Stimulated activated CD8-positive, alpha-beta memory T cell treated with anti-CD3 and anti-CD28 coated beads, Interleukin-7, amount 100 ng/mL, for 4 hours (primary cell): Measurements from ENCODE around the gene CHCHD5.
"Not testable (repeated sequence)": the region's sequence is repeated elsewhere in the genome, so short reads cannot be mapped to it uniquely, and the experiment has no call there.

Experiments used
- DNase-seq, 2 donors: peaks; one replicate each; pipeline ENCODE4 v3.0.0-alpha.2; 2020; ENCODE audit warnings: low read depth in 2 of 2

The CHCHD5 gene

GRCh38 chr2:112585873-112586464, 1.6 kb downstream of the CHCHD5 start:
- no peak for DNase-seq

DNA sequence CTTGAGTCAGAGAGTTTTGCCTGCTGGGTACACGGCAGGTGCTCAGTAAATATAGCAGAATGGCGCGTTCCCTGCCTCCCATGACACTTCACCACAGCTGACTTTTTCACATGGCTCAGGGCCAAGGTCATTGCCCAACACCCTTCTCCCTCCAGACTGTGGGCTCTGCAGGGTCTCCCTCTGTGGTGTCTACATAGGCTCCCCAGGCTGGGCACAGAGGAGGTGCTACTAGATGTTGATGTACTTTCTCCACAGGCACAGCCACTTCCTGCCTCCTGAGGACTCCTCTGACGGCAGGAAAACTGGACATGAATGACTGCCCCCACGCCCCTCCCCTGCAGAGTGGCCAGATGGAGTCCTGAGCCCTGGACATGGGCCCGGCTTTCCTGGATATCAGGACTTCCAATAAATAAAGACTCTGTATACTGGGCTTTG, 4.2 kb downstream of the CHCHD5 start:
- no peak for DNase-seq

- DNase-seq = no peak
Observed at GRCh38 chr2:112591413-112591812, 7.0 kb downstream of the CHCHD5 start.

GRCh38 chr2:112593736-112594135, 9.3 kb downstream of the CHCHD5 start:
- DNase-seq = no peak

DNA sequence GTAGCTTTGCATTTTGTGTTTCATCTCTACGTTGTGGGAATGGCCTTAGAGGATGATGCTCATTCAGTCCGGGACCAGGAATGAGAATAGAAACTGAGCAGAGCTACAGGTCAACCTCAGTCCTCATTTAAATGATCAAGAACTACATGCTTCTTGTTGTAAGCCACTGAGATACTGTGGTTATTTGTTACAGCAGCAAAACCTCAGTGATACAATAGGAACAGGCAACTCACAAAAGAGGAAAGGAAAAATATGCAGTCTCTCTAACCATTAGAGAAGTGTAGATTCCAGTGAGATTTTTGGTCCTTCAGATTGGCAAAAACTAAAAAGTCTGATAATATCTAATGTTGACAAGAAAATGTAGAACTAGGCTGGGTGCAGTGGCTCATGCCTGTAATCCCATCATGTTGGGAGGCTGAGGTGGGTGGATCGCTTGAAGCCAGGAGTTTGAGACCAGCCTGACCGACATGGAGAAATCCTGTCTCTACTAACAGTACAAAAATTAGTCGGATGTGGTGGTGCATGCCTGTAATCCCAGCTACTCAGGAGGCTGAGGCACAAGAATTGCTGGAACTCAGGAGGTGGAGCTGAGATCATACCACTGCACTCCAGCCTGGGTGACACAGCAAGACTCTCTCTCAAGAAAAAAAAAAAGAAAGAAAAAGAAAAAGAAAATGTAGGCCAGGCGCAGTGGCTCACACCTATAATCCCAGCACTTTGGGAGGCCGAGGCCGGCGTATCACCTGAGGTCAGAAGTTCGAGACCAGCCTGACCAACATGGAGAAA, 13.3 kb downstream of the CHCHD5 start:
- no peak for DNase-seq

- DNase-seq = no peak
Observed at GRCh38 chr2:112600634-112601033, 16.2 kb downstream of the CHCHD5 start.

- DNase-seq = no peak
Observed at GRCh38 chr2:112601754-112602153, 17.3 kb downstream of the CHCHD5 start.

DNA sequence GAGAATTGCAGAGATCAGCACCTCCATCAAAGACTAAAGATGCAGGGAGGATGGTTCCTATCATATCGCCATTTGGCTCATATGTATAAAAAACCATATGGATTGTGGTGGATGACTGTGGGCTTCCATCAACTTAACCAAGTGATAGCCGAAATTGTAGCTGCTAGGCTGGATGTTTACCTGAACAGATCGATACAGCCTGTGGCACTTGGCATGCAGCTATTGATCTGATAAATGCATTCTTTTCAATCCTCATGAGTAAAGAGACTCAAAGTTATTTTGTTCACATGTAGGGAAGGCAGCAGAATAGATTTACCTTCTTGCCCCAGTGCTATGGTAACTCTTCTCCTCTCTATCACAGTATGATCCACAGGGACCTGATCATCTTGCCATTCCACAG, 18.5 kb downstream of the CHCHD5 start:
- DNase-seq = no peak

DNA sequence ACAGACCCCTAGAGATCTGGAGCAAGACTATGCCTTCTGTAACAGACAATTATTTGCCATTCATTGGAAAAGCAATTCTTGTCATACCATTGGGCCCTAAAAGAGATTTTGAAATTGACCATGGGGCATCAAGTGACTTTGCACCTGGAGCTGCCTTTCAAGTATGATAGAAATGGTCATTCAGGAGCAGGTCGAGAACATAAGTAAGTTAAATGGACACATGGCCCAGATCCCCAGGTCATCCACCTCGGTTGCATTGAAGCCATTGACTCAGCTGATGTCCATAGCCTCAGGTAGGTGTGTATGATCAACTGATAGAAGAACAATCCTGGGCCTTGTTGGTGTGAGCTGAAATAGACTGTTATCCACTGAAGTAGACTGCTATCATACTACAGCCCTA, 19.3 kb downstream of the CHCHD5 start:
- DNase-seq = no peak

DNA sequence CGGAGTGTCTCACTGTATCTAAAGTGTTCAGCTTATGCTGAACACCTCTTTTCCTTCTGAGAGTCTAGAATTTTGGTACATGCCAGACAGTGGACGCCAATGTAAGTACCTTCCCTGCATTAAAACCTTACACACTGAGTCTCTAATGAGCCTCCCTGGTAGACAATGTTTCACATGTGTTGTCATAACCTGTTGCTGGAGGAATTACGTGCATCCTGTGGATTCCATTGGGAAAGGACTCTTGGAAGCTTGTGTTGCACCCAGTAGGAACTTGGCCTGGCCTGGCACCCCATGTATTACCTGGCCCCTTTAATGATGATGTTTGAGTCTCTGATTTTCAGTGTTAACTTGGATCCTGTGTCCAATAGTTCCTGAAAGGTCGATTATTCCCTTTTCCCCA, 20.5 kb downstream of the CHCHD5 start:
- no peak for DNase-seq

DNA sequence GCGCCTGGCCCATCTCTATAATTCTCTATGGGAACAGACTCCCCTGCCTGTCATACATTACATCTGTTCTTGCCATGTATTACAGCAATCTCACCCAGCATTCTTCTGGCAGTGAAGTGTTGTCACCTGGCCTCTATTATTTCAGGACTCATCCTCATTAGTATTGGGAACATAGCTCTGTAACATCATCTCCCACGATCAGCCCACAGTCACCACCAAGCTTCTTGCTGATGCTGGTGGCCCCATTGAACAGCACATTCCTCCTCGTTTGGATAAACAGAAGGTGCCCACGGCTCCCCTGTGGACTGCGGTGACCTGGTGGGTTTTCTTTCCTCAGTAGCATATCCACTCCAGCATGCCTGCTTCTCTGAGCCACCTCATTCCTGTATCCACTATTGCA, 21.5 kb downstream of the CHCHD5 start:
- no peak for DNase-seq

GRCh38 chr2:112606547-112606946, 22.1 kb downstream of the CHCHD5 start:
- no peak for DNase-seq

DNA sequence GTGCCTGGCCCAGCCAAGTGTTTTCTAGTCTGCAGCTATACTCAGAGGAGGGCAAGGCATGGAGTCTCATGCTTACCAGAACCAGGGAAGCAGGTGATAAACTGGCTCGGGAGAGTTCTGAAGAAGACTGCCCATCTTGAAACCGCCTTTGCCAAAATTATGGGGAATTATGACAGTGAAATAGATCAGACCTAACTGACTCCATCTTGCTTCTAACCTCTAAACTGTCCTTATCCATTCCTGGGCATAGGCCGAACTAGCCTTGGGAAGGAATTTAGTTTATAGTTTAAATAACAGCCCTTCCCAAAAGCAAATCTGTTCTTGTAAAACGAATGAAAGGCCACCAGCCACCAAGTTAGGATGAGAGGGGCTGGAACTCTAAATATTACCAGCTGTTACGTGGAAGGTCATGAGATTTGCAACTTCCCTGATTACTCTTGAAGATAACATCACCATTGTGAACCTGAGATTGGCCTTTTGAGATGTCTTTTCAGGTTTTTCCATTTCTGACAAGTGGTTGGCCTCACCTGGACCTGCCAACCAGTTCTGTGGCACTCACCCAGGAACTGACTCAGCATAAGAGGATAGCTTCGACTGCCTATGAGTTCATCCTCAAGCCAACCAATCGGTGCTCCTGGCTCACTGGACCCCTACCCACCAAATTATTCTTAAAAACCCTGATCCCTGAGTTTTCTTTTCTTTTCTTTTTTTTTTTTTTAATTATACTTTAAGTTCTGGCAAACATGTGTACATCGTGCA, 23.4 kb downstream of the CHCHD5 start:
- DNase-seq = no peak

DNA sequence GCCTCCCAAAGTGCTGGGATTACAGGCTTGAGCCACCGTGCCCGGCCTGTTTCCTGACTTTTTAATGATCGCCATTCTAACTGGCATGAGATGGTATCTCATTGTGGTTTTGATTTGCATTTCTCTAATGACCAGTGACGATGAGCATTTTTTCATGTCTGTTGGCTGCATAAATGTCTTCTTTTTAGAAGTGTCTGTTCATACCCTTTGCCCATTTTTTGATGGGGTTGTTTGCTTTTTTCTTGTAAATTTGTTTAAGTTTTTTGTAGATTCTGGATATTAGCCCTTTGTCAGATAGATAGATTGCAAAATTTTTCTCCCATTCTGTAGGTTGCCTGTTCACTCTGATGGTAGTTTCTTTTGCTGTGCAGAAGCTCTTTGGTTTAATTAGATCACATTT, 24.9 kb downstream of the CHCHD5 start:
- not testable (repeated sequence) for DNase-seq

GRCh38 chr2:112612283-112612682, 27.9 kb downstream of the CHCHD5 start:
- not testable (repeated sequence) for DNase-seq

DNA sequence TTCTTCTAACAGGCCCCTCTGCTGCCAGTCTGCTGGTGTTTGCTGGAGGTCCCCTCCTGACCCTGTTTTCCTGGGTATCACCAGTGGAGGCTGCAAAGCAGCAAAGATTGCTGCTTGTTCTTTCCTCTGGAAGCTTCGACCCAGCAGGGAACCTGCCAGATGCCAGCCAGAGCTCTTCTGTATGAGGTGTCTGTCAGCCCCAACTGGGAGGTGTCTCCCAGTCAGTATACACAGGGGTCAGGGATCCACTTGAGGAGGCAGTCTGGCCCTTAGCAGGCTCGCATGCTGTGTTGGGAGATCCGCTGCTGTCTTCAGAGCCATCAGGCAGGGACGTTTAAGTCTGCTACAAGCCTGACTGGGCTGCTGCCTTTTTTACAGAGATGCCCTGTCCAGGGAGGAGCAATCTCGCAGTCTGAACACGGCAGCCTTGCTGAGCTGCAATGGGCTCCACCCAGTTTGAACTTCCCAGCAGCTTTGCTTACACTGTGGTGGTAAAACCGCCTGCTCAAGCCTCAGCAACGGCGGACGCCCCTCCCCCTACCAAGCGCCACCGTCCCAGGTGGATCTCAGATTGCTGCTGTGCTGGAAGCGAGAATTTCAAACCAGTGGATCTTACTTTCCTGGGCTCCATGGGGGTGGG, 29.9 kb downstream of the CHCHD5 start:
- DNase-seq = no peak

DNA sequence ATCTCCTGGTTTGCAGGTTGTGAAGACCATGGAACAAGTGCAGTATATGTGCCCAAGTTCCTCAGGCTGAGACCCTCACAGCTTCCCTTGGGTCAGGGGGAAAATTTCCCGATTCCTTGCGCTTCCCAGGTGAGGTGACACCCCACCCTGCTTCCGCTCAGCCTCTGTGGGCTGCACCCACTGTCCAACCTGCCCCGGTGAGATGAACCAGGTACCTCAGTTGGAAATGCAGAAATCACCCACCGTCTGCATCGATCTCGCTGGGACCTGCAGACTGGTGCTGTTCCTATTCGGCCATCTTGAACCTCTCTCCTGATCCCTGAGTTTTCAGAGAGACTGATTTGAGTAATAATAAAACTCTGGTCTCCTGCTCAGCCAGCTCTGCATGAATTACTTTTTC, 30.6 kb downstream of the CHCHD5 start:
- DNase-seq = no peak

GRCh38 chr2:112615798-112616197, 31.4 kb downstream of the CHCHD5 start:
- not testable (repeated sequence) for DNase-seq

GRCh38 chr2:112618383-112618782, 34.0 kb downstream of the CHCHD5 start:
- no peak for DNase-seq

DNA sequence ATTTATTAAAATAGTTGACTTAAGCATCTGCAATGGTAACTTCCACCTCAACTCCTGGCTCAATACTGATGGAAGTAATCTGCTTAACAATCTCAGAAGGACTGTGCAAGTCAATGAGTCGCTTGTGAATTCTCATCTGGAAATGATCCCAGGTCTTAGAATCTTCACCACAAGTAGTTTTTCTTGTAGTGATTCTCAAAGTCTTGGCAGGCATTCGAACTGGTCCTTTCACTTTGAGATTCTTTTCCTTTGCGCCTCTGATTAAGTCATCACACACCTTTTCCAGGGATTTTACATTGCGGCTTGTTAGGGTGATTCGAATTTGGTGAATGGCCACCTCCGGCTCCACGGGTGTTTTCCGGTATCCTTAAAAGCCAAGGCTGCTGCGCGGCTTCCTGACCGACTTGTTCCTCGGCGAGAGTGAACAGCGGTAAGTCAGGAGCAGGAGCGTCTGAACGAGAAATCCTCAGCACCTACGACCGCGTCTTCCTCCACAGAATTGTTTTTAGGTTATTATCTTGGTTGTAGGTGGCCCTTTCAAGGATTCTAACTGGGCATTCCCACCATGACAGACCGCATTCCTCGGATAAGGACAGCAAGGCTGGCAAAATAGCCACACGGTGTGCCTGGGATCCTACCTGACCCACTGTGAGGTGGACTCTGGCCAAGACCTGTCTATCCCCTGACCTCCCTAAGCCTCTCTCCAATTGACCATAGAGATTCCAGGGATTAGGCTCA, 37.5 kb downstream of the CHCHD5 start:
- no peak for DNase-seq

- DNase-seq = no peak
Observed at GRCh38 chr2:112622528-112622849, 38.1 kb downstream of the CHCHD5 start.
